Motor neuron (in vitro differentiated cells): ENCODE data around the gene RSL24D1. TPM values are rescaled to one million over a fixed set of nuclear protein-coding genes. Genes with fewer than 3 reads are reported as not detected.

Experiments
- ATAC-seq, 8 experiments: fragments of 200-7000 bp; cut with Tn5 transposase; replicated peaks in 6 of 8; 2 replicates each; pipeline ENCODE4 v1.8.0; 2021; ENCODE audit warnings: mild to moderate bottlenecking in 8 of 8, moderate library complexity in 8 of 8
- H3K27ac ChIP-seq, 2 donors: fragments of 250-450 bp; sonication (Bioruptor Pico); 2 replicates each; pipeline ENCODE4 v1.9.0; 2021; ENCODE audit warnings: antibody characterized with exemption in 2 of 2, mild to moderate bottlenecking in 2 of 2, moderate library complexity in 1 of 2
- H3K4me1 ChIP-seq, 2 donors: fragments of 250-450 bp; sonication (Bioruptor Pico); replicated peaks in 1 of 2; 2 replicates each; pipeline ENCODE4 v1.6.1; 2021; ENCODE audit warnings: antibody characterized with exemption in 2 of 2, mild to moderate bottlenecking in 2 of 2, moderate library complexity in 1 of 2
- H3K4me3 ChIP-seq, 5 donors: fragments of 250-450 bp; sonication (Bioruptor Pico); 2 replicates each; pipeline ENCODE4 v1.9.0; 2021; ENCODE audit warnings: antibody characterized with exemption in 5 of 5, mild to moderate bottlenecking in 5 of 5, moderate library complexity in 4 of 5
- WGBS, 10 experiments: fragments of 450-650 bp; shearing (Covaris generic); methylation state at CpG; one replicate each; pipeline ENCODE4 v1.0.0; 2022; 5-methylcytosine and 5-hydroxymethylcytosine counted together
- in situ Hi-C, 9 experiments: fragments of 400-800 bp; cut with MboI; loops; one replicate each; pipeline ENCODE4 v1.15.0; 2021; ENCODE audit warnings: low sequenced_read_pairs in 9 of 9, low pct_unique_long_range_greater_than_20kb in 2 of 9; ENCODE audit not compliant: unreplicated experiment in 9 of 9
- total RNA-seq, 8 experiments: library from RNA; unstranded; fragments of 300-600 nt; gene quantifications; 2 replicates each; pipeline versions ENCODE4 v1.2.3 to v1.2.4, GENCODE V29; 2022

Gene RSL24D1
- total RNA-seq: 100 to 1,000 TPM in 7 of 8 experiments, 10 to 100 TPM in 1; 90.5 to 172 (median 132) TPM

DNA sequence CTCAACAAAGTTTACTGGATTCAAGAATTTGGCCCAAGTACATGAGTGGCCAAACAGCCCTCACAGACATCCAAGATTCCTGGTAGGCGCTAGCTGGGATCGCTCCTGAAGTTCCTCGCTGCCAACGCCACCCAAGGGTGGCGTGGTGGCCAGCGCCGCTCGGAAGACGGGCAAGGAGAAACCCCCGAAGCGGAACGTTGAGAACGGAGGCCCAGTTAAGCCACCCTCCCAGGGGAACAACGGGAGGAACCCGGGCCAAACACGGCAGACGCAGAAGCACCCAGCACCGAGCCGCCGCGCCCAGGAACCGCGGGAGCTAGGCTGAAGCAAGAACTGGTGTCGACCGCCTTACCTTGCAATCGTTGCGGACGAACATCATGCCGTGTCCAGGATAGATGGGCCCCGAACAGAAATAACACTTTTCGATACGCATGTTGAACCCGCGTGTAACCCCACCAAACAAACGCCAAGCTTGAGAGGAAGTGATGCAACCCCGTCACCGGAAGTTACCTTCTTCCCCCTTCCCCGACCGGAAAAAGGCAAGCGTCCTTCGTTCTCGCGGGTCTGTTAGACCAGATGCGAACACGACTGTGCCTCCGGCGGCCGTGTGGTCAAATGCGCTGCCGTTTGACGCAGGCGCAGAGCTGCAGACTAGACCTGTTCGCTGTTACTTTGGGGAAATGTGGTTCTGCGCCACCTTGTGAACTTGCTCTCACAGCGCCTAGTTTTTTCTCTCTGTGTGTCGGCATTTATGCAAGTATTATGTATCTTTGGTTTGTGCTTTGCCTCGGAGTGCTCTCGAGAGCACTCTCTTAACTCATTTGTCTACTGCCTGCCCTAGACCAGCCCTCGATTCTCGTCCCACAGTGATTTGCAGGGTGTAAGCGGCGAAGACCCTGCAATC is at the start of gene RSL24D1:
Gene RSL24D1 (minus strand): TSS at position 484 of the 904 bp plus-strand sequence. CDS start 51 bp downstream, at position 433.
- Histone ChIP-seq H3K27ac (peak within 1 kb of the TSS; percentile 95), H3K4me1 (peaks cover 14 to 24% of the 10 kb centered on the region in 2 donors), H3K4me3 (peak within 1 kb of the TSS; percentile 72 to 90 (median 84))
- 0 to 2% (median 0%) methylated on average over 1 to 52 of the region's 62 CpGs; no CpG with 5 or more reads in 1 of the 10 experiments for WGBS, 10 experiments
- in situ Hi-C loops: no loop called here
- peak; percentile 90 to 99 (median 98) for ATAC-seq

GRCh38 chr15:55245059-55245458 is 48.3 kb upstream of the RSL24D1 start:
- in situ Hi-C loops: no loop called here
- Histone ChIP-seq H3K4me1 (no peaks in the 10 kb centered on the region), H3K27ac (no peak overlapping the region), H3K4me3 (no peak overlapping the region)
- 83 to 100% (median 100%) methylated on average over 1 to 4 of the region's 4 CpGs; no CpG with 5 or more reads in 1 of the 10 experiments for WGBS, 10 experiments
- no peak for ATAC-seq

GRCh38 chr15:55241891-55242290 is 45.1 kb upstream of the RSL24D1 start:
- no peak overlapping the region for H3K27ac ChIP-seq
- ATAC-seq: no peak
- in situ Hi-C loops: no loop called here
- 0 to 57% (median 33%) methylated on average over 1 of the region's 1 CpG; no CpG with 5 or more reads in 2 of the 10 experiments for WGBS, 10 experiments
- H3K4me3 ChIP-seq: no peak overlapping the region
- no peaks in the 10 kb centered on the region for H3K4me1 ChIP-seq

- Histone ChIP-seq H3K4me3 (no peak overlapping the region), H3K4me1 (no peaks in the 10 kb centered on the region), H3K27ac (no peak overlapping the region)
- WGBS, 10 experiments: 100% methylated on average over 1 of the region's 1 CpG; no CpG with 5 or more reads in 6 of the 10 experiments
- in situ Hi-C loops: no loop called here
- ATAC-seq: peak in 1 of 8 experiments; percentile 56
Observed at GRCh38 chr15:55241186-55241585, 44.4 kb upstream of the RSL24D1 start.

DNA sequence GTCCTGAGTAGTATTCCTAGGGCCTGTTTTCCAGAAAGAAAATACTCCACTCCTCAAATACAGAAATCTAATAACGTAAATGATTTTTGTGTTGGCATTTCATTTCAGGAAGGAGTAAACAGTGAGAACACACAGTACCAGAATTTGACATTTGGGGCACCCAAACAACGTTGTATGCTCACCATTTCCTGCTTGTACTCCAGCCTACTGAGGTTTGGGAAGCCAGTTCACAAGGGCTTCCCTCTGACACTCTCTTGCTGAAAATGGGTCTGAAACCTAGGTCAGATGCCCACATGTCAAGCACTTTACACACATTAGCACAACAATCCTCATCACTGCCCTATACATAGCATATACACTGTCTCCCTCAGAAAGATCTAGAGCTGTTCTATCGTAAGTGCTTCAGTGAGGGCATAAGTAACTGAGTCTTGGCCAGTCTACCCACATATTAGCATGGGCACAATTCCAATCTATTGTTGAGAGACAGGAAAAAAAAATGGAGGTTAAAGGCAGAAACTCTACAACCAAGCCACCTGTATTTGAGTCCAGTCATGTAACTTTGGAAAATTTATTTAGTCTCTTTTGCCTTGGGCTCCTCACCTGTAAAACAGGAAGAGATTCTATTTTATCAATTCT is 43.5 kb upstream of the RSL24D1 start:
- in situ Hi-C loops: no loop called here
- no peak overlapping the region for H3K4me3 ChIP-seq
- no peak overlapping the region for H3K27ac ChIP-seq
- WGBS, 10 experiments: 82 to 87% (median 84%) methylated on average over 1 to 3 of the region's 3 CpGs; no CpG with 5 or more reads in 4 of the 10 experiments
- no peak for ATAC-seq
- no peaks in the 10 kb centered on the region for H3K4me1 ChIP-seq

- no peak for ATAC-seq
- no peaks in the 10 kb centered on the region for H3K4me1 ChIP-seq
- H3K27ac ChIP-seq: no peak overlapping the region
- H3K4me3 ChIP-seq: no peak overlapping the region
- WGBS, 10 experiments: 31 to 94% (median 83%) methylated on average over 1 to 5 of the region's 5 CpGs; no CpG with 5 or more reads in 2 of the 10 experiments
- in situ Hi-C loops: no loop called here
Observed at GRCh38 chr15:55239440-55240124, 42.8 kb upstream of the RSL24D1 start.

DNA sequence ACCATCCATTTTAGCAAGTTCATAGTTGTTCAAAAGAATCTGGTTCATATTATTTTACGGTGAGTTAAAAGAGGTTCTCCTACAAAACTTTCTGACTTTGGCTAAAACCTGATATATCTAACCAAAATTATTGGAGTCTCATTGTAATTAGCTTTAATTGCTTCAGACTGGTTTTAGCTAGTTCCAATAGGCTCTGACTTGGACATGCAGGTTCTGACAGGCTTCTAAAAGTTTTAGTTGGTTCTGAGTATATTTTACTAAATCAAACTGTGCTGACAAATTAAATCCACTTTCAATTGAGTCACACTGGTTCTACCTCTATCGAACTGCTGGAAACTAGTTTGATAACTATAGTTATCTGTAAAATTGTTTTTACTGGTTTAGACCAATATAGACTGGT is 42.1 kb upstream of the RSL24D1 start:
- Histone ChIP-seq H3K4me3 (no peak overlapping the region), H3K4me1 (no peaks in the 10 kb centered on the region), H3K27ac (no peak overlapping the region)
- in situ Hi-C loops: no loop called here
- ATAC-seq: no peak
- WGBS, 10 experiments: 31 to 100% (median 77%) methylated on average over 1 to 2 of the region's 2 CpGs

DNA sequence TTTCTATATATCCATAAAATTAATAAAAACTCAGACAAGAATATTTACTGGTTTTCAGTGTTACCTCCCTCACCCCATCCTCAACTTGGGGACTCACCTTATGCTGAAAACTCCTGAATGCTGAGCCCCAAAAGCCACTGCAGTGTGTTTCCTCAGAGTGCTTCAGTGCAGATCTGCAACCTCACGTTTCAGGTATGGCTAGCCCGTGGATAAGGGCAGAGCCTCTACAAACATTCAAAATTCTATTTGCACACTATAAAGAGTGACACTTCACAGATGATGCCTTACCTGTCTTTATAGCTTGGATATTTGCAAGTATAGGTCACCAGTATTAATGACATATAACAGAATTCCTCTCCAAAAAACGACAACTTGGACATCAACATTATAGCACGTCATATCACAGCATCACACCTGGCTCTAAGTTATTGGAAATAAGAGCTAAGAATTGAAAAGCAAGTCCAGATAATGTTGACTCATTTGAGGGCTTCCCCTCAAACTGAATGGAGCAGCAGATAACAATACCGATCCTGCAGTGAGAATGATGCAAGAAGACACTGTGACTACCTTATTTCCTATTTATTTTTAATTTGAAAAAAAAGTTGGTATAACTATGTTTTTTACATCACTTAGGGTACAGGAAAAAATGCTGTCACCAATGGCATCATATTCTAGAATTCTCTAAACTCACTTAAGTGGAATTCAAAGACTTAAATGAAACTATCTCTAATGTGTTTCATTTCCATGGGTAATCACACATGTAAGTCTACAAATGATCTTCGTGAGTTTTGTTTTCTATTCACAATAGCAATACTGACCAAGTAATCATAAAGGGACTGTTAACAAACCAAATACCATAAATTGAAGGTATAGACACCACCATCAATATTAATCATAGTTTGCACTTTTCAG is 40.7 kb upstream of the RSL24D1 start:
- 57 to 100% (median 80%) methylated on average over 1 to 5 of the region's 6 CpGs; no CpG with 5 or more reads in 1 of the 10 experiments for WGBS, 10 experiments
- no peaks in the 10 kb centered on the region for H3K4me1 ChIP-seq

DNA sequence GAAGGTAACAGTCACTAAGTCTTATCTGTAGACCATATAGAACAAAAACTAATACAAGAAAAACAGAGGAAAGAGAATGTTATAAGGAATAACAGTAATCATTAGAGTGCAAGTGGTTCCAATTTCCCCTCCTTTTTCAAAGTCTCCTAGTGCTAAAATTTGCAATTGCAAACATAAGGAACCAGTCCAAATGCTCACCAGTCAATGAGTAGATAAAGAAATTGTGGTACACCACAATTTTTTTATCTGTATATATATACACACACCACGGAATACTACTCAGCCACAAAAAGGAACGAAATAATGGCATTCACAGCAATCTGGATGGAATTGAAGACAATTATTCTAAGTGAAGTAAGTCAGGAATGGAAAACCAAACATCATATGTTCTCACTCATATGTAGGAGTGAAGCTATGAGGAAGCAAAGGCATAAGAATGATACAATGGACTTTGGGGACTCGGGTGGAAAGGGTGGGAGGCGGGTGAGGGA is 38.9 kb upstream of the RSL24D1 start:
- Histone ChIP-seq H3K27ac (no peak overlapping the region), H3K4me1 (no peaks in the 10 kb centered on the region), H3K4me3 (no peak overlapping the region)
- in situ Hi-C loops: no loop called here
- WGBS, 10 experiments: 20 to 100% (median 88%) methylated on average over 1 to 4 of the region's 4 CpGs; no CpG with 5 or more reads in 1 of the 10 experiments
- ATAC-seq: no peak

More for the DNA sequence above, 40.7 kb upstream of the RSL24D1 start:
- no peak overlapping the region for H3K4me3 ChIP-seq
- ATAC-seq: no peak
- H3K27ac ChIP-seq: no peak overlapping the region
- in situ Hi-C loops: no loop called here

DNA sequence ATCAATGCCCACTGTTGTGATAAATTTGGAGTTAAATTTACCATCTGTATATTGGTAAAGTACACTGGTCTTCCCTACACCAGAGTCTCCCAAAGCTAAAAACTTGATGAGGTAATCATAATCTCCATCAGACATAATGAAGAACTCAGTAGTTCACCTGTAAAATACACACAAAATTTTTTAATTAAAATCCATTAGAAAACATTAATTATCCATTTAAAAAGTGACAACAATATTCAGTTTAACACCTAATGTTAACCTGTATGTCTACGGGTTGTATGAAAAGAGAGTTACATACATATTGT is 38.0 kb upstream of the RSL24D1 start:
- ATAC-seq: no peak
- Histone ChIP-seq H3K27ac (no peak overlapping the region), H3K4me3 (no peak overlapping the region), H3K4me1 (no peaks in the 10 kb centered on the region)
- WGBS, 10 experiments: 75 to 100% (median 100%) methylated on average over 1 of the region's 1 CpG; no CpG with 5 or more reads in 2 of the 10 experiments
- in situ Hi-C loops: no loop called here

GRCh38 chr15:55234104-55234799 is 37.5 kb upstream of the RSL24D1 start:
- 33 to 100% (median 91%) methylated on average over 1 to 2 of the region's 2 CpGs; no CpG with 5 or more reads in 2 of the 10 experiments for WGBS, 10 experiments
- Histone ChIP-seq H3K4me1 (no peaks in the 10 kb centered on the region), H3K4me3 (no peak overlapping the region), H3K27ac (no peak overlapping the region)
- in situ Hi-C loops: no loop called here
- no peak for ATAC-seq

GRCh38 chr15:55231455-55231854 is 34.7 kb upstream of the RSL24D1 start:
- Histone ChIP-seq H3K4me1 (no peaks in the 10 kb centered on the region), H3K27ac (no peak overlapping the region), H3K4me3 (no peak overlapping the region)
- in situ Hi-C loops: no loop called here
- 80 to 100% (median 88%) methylated on average over 1 of the region's 1 CpG; no CpG with 5 or more reads in 3 of the 10 experiments for WGBS, 10 experiments
- ATAC-seq: no peak
